ENCODE results near the gene GP9. TPM values are rescaled to one million over a fixed set of nuclear protein-coding genes. Genes with fewer than 3 reads are reported as not detected.

GP9 gene
- total and polyA plus RNA-seq, 9 of the 15 experiments (the other 6 are each of a cell fraction or from before 2014, with no cell fraction given) = not detected

- H3K9me1 ChIP-seq (ENCODE audit: control insufficient read depth, insufficient read depth, low read length) = no peaks in the 10 kb centered on the region
- no peaks in the 10 kb centered on the region for H3K36me3 ChIP-seq (ENCODE audit: control insufficient read depth, insufficient read depth, low read length)
- no peak overlapping the region for H3K4me3 ChIP-seq
- no peak overlapping the region for H3K9ac ChIP-seq (ENCODE audit: insufficient read depth in 1 of 2, low read depth in 2 of 2, low read length in 2 of 2)
- FAIRE-seq = no peak
- POLR2A ChIA-PET = interaction anchor here (0.6 kb wide), 2 partner anchors 10 to 36 kb away, joined by 3 read pairs; no protein-coding TSS in a partner anchor
- CTCF ChIA-PET (ENCODE audit: low intra/inter-chr PET ratio) = no interaction called here
- H3K27me3 ChIP-seq (ENCODE audit: control insufficient read depth in 2 of 2, insufficient read depth in 2 of 2, low read length in 2 of 2) = no peaks in the 10 kb centered on the region; a peak in 1 of 5 replicates
- H3K27ac ChIP-seq (ENCODE audit: extremely low read depth, low read depth, low read length) = no peak overlapping the region
- peaks cover 2% of the 10 kb centered on the region; the same call in 1 of the 2 replicates for H3K9me3 ChIP-seq (replicated peaks; ENCODE audit: control insufficient read depth, insufficient read depth, low read depth, low read length)
- ATAC-seq = no peak
- in situ Hi-C loops (cut with MboI) (no loop called here), intact Hi-C loops (cut with micrococcal nuclease) (no loop called here)
- no peak for DNase-seq (ENCODE audit: extremely low read depth in 1 of 4, low spot score in 3 of 4)
- peaks cover 0 to 5% of the 10 kb centered on the region in 2 experiments; a peak in 2 of 5 replicates for H3K4me1 ChIP-seq (replicated peaks in 1 of 2; ENCODE audit: control insufficient read depth in 2 of 2, insufficient read depth in 2 of 2, low read length in 2 of 2)
- no TSS peak for BruUV-seq (replicated peaks)
- H3K4me2 ChIP-seq (ENCODE audit: insufficient read depth, low read length) = no peak overlapping the region
- no peaks in the 10 kb centered on the region for H4K20me1 ChIP-seq (replicated peaks; ENCODE audit: control insufficient read depth, insufficient read depth, low read length)
- no peak overlapping the region for H2AFZ ChIP-seq (ENCODE audit: low read depth, low read length)
- TF ChIP-seq ZNF124 (CRISPR knock-in tag; IDR thresholded peaks at IDR 0.05) (no peak), MEF2A (IDR thresholded peaks at IDR 0.05; ENCODE audit: control insufficient read depth, low read depth, low read length) (no peak), MTF1 (CRISPR knock-in tag; IDR thresholded peaks at IDR 0.05; ENCODE audit: borderline replicate concordance) (no peak), SIX5 (IDR thresholded peaks at IDR 0.05; ENCODE audit: borderline replicate concordance in 1 of 2, insufficient read depth in 1 of 2, low read depth in 1 of 2, low read length in 2 of 2) (no peak), POLR2B (IDR thresholded peaks at IDR 0.05; ENCODE audit: low read depth, partially characterized antibody) (no peak), ZNF140 (CRISPR knock-in tag; IDR thresholded peaks at IDR 0.05) (no peak), ZNF668 (CRISPR knock-in tag; IDR thresholded peaks at IDR 0.05) (no peak), MLX (CRISPR knock-in tag; conservative IDR thresholded peaks at IDR 0.05) (no peak), MAFF (IDR thresholded peaks at IDR 0.05; ENCODE audit: low read length) (no peak), NKRF (IDR thresholded peaks at IDR 0.05; ENCODE audit: borderline replicate concordance) (no peak), ZNF639 (CRISPR knock-in tag; conservative IDR thresholded peaks at IDR 0.05 in 1 of 2, IDR thresholded peaks at IDR 0.05 in 1 of 2) (no peak), SMARCE1 (IDR thresholded peaks at IDR 0.05) (no peak)
- H3K79me2 ChIP-seq (ENCODE audit: control insufficient read depth, insufficient read depth, low read length) = no peaks in the 10 kb centered on the region
- 18% methylated on average over 9 of the region's 12 CpGs for WGBS (ENCODE audit: insufficient coverage, low coverage, missing lambda C conversion rate)
Observed at GRCh38 chr3:129033633-129034321, 26.8 kb upstream of the GP9 start.
